Upper lobe of left lung (tissue), 4 donors: Measurements from ENCODE around the gene GATD1.

ENCODE experiments used
- EP300 ChIP-seq, 4 donors: sonication (generic); formaldehyde crosslinking; IDR thresholded peaks; one replicate each; pipeline ENCODE4 v1.5.1; 2017; ENCODE audit warnings: antibody characterized with exemption in 4 of 4, control low read depth in 2 of 4
- POLR2AphosphoS5 ChIP-seq, 2 donors: sonication (generic); formaldehyde crosslinking; IDR thresholded peaks; one replicate each; pipeline ENCODE4 v1.5.1; 2017; ENCODE audit warnings: antibody characterized with exemption in 2 of 2
- TF ChIP-seq, protein P1 (sequence below), 6 experiments: fragments of 450-650 bp in 4 of 6; fragments of 200-600 bp in 2 of 6; sonication (generic) in 2 of 6; IDR thresholded peaks; one replicate each; pipeline ENCODE4 v1.5.1; 2016 to 2019; ENCODE audit warnings: antibody characterized with exemption in 6 of 6

DNA sequence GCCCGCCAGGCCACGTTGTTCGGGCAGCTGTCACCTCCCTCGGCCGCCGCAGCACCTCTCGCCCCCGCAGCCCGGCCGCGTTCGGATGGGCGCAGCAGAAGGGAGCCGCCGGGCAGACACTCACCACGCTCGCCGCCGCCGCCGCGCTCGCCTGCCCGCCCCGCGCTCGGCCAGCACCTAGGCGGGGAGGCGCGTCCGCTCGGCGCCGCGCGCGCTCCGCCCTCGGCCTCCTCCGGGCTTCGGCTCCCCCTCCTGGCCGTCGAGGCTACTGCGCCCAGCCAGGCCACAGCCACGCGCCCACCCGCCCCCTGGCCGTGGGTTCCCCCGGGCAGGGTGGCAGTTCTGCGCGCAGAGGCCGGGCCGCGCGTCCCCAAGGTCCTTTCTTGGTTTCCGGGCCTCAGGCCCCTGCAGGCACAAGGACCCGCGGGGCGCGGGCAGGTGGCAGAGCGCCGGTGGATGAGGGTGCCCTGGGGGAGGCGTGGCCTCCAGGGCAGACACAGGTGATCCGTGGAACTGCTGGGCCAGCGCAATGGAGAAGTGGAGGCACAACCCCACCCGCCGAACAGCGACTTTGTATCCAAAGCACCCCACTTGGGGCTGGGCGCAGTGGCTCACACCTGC lies 20.9 kb upstream of the GATD1 start, which contains the start of gene SLC25A22:
- TF ChIP-seq, protein P1, sequence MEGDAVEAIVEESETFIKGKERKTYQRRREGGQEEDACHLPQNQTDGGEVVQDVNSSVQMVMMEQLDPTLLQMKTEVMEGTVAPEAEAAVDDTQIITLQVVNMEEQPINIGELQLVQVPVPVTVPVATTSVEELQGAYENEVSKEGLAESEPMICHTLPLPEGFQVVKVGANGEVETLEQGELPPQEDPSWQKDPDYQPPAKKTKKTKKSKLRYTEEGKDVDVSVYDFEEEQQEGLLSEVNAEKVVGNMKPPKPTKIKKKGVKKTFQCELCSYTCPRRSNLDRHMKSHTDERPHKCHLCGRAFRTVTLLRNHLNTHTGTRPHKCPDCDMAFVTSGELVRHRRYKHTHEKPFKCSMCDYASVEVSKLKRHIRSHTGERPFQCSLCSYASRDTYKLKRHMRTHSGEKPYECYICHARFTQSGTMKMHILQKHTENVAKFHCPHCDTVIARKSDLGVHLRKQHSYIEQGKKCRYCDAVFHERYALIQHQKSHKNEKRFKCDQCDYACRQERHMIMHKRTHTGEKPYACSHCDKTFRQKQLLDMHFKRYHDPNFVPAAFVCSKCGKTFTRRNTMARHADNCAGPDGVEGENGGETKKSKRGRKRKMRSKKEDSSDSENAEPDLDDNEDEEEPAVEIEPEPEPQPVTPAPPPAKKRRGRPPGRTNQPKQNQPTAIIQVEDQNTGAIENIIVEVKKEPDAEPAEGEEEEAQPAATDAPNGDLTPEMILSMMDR (IDR thresholded peaks at IDR 0.05): peak; percentile 98 to 99 (median 98)
- no peak for TF ChIP-seq POLR2AphosphoS5 (IDR thresholded peaks at IDR 0.05)
- no peak for TF ChIP-seq EP300 (IDR thresholded peaks at IDR 0.05)
